Spleen (tissue), 7 donors: ENCODE data around the gene R3HDML.

Experiments
- POLR2A ChIP-seq, 3 donors: fragments of 450-650 bp; IDR thresholded peaks; one replicate each; pipeline ENCODE4 v1.5.1; 2017; ENCODE audit warnings: antibody characterized with exemption in 3 of 3, mild to moderate bottlenecking in 1 of 3
- POLR2AphosphoS5 ChIP-seq, 3 donors: sonication (generic); formaldehyde crosslinking; IDR thresholded peaks; one replicate each; pipeline ENCODE4 v1.5.1; 2017; ENCODE audit warnings: antibody characterized with exemption in 3 of 3
- TF ChIP-seq, protein P1 (sequence below), 11 experiments: fragments of 200-600 bp in 7 of 11; fragments of 450-650 bp in 4 of 11; sonication (generic) in 4 of 11; IDR thresholded peaks in 8 of 11; conservative IDR thresholded peaks in 3 of 11; 1 replicate in 7 of 11; 2 replicates in 4 of 11; pipeline versions ENCODE4 v1.4.0 to v1.8.0; 2016 to 2021; ENCODE audit warnings: antibody characterized with exemption in 11 of 11, inconsistent platforms in 4 of 11, mild to moderate bottlenecking in 1 of 11
- donor health status: DM: no; HTN: no; CAD: no; lungs with moderate emphysema.
- donor health status: DM: no; HTN: no; CAD: no.
- donor health status: DM: no; HTN: no; CAD: no.

DNA sequence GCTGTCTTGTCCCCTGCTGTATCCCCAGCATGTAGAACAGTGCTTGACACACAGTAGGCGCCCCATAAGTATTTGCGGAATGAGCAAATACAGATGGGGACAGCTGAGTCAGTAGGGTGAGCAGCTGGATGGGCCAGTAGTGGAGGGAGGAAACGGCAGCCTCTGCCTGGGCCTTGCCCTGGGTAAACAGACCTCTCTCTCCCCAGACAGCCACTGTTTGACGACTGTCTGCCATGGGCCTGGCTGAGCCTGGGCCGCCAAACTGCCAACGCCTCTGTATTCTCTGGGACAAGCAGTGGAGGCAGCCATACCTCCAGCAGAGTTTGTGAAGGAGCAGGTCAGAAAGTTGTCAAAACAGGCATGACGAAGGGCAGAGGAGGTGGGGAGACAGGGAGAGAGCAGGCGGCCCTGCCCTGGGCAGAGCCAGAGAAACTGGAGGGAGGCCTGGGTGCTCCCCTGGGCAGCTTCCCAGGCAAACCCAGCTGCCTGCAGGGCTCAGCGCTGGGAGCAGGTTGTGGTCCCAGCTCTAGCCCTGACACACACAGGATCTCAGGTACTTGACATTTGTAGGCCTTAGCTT lies 33.9 kb downstream of the R3HDML start:
- no peak for TF ChIP-seq POLR2A (IDR thresholded peaks at IDR 0.05)
- TF ChIP-seq, protein P1, sequence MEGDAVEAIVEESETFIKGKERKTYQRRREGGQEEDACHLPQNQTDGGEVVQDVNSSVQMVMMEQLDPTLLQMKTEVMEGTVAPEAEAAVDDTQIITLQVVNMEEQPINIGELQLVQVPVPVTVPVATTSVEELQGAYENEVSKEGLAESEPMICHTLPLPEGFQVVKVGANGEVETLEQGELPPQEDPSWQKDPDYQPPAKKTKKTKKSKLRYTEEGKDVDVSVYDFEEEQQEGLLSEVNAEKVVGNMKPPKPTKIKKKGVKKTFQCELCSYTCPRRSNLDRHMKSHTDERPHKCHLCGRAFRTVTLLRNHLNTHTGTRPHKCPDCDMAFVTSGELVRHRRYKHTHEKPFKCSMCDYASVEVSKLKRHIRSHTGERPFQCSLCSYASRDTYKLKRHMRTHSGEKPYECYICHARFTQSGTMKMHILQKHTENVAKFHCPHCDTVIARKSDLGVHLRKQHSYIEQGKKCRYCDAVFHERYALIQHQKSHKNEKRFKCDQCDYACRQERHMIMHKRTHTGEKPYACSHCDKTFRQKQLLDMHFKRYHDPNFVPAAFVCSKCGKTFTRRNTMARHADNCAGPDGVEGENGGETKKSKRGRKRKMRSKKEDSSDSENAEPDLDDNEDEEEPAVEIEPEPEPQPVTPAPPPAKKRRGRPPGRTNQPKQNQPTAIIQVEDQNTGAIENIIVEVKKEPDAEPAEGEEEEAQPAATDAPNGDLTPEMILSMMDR (IDR thresholded peaks at IDR 0.05 in 8 of 11, conservative IDR thresholded peaks at IDR 0.05 in 3 of 11): no peak
- no peak for TF ChIP-seq POLR2AphosphoS5 (IDR thresholded peaks at IDR 0.05)
